ENCODE measurements around the gene GCHFR.

Gene GCHFR

DNA sequence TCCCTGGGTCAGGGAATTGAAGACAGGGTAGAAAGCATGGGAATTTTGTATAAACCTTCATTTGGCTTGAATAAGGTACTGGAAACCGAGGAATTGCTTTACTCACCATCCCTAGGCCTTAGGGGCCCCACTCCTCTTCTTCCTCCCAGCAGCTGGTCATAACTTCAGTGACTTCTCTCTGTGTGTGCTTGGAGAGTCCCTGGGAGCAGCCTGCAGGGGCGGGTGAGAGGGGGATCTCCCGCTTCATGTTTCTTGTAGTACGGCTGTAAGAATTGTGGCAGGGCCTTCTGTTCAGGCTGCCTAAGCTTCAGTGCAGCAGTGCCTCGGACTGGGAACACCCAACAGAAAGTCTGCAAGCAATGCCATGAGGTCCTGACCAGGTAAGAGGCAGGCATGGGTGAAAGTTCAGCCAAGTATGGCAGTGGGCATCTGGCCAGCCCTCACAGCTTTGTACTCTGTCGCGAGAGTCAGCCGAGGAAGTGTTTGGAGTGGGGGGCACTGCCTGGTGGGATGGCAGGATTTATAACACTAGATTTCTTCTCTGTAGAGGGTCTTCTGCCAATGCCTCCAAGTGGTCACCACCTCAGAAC is 45.1 kb downstream of the GCHFR start:
- DNase-seq (ENCODE audit: low read depth in 3 of 3) = no peak

DNA sequence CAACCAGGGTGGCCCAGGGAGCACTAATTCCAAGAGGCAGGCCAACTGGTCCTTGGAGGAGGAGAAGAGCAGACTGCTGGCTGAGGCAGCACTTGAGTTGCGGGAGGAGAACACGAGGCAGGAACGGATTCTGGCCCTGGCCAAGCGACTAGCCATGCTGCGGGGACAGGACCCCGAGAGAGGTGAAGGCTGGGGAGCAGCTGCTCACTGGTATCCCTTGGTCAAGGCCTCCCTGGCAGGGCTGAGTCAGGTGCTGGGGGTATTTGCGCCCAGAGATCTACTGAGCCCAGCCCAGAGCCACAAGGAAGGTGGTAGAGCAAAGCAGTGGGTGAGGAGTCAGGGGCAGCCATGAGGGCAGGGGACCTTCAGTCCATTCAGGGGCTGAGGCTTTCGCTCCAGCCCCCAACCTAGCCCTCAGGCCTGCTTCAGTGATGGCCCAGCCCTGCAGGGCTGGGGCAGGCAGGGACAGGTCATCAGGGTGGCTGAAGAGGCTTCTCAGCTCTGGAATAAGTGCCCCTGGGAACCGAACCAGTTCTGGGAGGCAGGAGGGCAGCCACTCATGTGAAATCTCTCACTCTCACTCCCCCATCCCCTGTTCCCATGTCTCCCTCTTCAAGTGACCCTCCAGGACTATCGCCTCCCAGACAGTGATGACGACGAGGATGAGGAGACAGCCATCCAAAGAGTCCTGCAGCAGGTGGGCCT is 49.0 kb downstream of the GCHFR start:
- no peak for DNase-seq (ENCODE audit: low read depth in 3 of 3)

DNA sequence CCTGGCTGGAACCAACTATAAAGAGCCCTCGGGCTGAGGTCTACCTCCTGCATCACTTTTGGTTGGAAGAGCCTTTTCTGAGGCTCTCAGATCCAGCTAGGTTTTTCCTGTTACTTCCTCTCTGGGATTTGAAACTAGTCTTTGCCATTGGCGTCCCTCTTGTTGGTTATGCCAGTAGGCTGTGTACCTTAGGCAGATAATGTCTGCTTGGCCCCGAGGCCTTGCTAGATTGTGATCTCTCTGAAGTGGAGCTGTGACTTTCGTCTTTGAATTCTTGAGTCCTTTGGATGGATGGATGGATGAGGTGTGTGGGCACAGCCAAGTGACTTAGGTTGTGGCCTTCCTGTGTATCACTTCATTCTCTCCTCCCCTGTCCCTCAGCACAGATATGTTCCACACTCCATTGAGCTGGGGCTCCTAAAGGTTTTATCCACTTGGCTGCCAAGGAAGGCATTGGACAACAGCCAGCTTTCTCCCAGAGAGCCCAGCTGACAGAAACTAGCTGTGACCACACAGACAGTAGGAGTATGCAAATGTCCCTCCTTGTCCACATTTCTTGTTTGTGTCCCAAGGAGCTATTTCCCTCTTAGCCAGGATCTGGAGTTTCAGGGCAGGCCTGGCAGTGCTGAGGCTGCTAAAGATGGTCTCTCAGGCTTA is 51.3 kb downstream of the GCHFR start:
- DNase-seq (ENCODE audit: low read depth in 3 of 3) = no peak

Data from stimulated activated CD4-positive, alpha-beta T cell treated with anti-CD3 and anti-CD28 coated beads, TNF-alpha, amount 100 ng/mL, for 24 hours (primary cell).